GF-D8 (cell line): ENCODE data around the gene NEGR1.
A peak's percentile ranks its signal among the peaks of the same experiment; 100 is the strongest.

Experiments used
- DNase-seq: peaks from one replicate; lab custom pipeline; 2025; lab: John Stamatoyannopoulos, UW

The NEGR1 gene

GRCh38 chr1:72023063-72023930 is 259.0 kb downstream of the NEGR1 start:
- no peak for DNase-seq

GRCh38 chr1:72018562-72018961 is 263.8 kb downstream of the NEGR1 start:
- no peak for DNase-seq

- DNase-seq = no peak
Observed at GRCh38 chr1:72015006-72015405, 267.3 kb downstream of the NEGR1 start.

GRCh38 chr1:72013161-72013560 is 269.2 kb downstream of the NEGR1 start:
- no peak for DNase-seq

GRCh38 chr1:72011721-72012120 is 270.6 kb downstream of the NEGR1 start:
- no peak for DNase-seq

DNA sequence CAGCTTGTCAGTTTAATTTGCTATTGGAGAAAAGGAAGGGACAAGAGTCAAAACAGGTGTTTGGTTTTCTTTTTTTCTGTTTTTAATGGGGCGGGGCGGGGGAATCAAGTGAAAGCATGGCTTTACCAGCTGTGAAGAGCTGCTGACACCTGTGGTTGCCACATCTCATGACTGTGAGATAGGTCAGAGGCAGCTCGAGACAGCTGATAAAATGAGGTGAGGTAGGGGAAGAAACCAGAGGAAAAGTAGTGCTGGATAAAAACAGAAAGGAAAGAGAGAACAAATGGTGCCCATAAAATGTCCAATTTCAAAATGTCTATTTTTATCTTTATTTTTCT is 272.3 kb downstream of the NEGR1 start:
- no peak for DNase-seq

- DNase-seq = no peak
Observed at GRCh38 chr1:72009173-72010093, 272.9 kb downstream of the NEGR1 start.

- no peak for DNase-seq
Observed at GRCh38 chr1:72007312-72007711, 275.0 kb downstream of the NEGR1 start.

GRCh38 chr1:72006092-72006491 is 276.2 kb downstream of the NEGR1 start:
- no peak for DNase-seq

- DNase-seq = no peak
Observed at GRCh38 chr1:72003092-72003491, 279.2 kb downstream of the NEGR1 start.

- DNase-seq = no peak
Observed at GRCh38 chr1:72000809-72001208, 281.5 kb downstream of the NEGR1 start.

- DNase-seq = no peak
Observed at GRCh38 chr1:71994646-71995045, 287.7 kb downstream of the NEGR1 start.

GRCh38 chr1:71987181-71987580 is 295.2 kb downstream of the NEGR1 start:
- DNase-seq = no peak

GRCh38 chr1:71986160-71986559 is 296.2 kb downstream of the NEGR1 start:
- no peak for DNase-seq

DNA sequence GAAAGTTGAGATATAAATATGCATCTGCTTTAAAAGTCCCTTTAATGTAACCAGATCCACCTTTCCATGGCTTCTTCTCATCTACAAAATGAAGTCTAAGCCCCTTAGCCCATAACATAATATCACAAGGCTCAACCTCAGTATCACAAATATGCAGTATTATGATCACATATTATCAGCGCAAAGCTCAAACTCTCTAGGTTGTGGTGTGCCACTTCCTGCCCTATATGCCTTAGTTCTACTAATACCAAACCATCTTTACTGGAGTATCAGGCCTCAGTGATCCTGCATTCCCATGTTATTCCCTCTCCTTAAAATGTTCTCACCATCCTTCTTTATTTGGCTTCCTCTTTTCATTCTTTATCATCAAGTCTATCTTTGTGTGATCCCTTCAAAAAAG is 301.8 kb downstream of the NEGR1 start:
- no peak for DNase-seq

GRCh38 chr1:71979882-71980281 is 302.5 kb downstream of the NEGR1 start:
- DNase-seq = no peak

DNA sequence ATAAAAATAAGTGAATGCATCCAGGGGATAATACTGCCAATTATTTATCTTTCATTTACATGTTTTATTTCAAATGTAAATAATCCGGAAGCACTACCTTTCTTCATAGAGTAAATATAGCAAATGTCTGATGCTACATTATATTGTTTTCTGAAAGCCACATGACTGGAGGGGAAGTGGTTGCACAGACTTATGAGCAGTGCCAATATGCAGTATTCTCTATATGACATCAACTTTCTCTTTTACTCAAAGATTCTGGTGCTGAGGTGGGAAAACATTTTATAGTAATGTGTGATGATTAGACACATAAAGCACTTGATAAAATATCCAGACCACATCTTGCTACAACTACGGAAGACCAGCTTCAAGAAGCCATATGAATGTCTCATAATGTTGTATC is 314.7 kb downstream of the NEGR1 start:
- no peak for DNase-seq

DNA sequence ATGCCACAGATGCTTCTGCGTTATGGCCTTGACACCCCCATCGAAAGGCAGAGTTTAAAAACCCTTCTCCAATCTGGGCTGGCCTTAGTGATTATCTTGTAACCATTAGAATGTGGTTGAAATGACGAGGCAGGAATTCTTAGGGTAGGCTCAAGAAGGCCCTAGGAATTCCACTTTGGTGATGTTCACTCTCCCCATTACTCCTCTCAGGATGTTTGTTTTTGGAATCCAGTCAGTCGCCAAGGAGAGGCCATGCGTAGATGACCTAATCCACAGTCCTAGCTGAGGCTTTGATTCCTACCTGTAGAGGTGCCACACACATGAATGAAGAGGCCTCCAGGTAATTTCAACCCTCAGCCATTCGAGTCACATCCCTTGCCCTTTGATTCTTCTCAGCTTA is 318.2 kb downstream of the NEGR1 start:
- no peak for DNase-seq

- no peak for DNase-seq
Observed at GRCh38 chr1:71956613-71957285, 325.6 kb downstream of the NEGR1 start.

DNA sequence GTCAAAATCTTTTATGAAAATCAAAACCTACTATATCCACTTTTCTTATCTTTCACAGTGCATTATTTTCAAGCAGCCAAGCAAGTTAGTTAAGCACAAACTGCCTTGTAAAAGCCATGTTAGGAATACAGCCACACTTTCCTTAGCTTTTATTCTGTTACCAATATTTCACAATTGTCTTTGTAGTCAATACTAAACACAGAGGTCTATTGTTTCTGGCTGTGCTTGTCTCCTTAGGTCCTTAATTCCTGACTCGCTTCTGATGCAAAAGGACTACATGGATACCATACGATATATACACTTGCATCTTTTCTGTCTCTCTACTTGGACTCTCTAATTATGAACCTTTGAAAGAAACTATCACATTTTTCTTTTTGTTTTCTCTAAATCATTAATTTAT is 331.8 kb downstream of the NEGR1 start:
- DNase-seq = no peak

GRCh38 chr1:71949681-71950080 is 332.7 kb downstream of the NEGR1 start:
- DNase-seq = no peak

DNA sequence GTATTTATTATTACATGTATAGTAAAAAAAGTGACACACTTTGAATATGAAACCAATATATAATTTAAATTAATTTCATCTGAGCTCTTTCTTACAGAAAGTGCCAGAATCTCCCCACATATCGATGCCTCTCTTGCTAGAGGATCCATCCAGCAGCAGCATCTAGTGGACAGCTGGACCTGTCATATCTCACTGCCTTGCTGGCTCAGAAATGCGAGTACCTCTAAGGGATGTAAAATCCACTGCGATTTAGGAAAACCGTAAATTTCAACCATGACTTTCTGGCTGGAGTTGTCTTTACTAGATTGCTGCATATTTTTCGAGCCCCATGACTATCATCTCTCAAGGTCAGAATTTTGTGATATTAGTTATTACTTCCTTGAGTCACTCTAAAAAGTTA is 333.8 kb downstream of the NEGR1 start:
- no peak for DNase-seq

DNA sequence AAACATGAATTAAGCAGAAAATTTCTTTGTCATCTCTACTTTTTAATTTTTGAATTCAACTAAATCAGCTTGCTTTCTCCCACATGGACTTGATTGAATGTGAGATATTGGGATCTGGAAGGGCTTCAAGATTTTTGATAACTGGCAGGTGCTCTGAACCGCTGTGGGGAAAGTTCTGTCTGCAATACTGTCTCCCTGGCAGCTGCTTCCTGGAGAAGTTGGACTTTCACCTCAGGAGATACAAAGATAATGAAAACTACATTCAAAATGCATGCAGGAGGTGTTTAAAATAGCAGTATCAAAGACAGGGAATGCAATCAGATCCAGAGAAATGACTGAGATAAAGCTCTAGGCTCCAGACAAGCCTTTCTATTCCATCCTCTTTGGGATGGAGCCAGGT is 338.3 kb downstream of the NEGR1 start:
- peak; percentile 76 for DNase-seq
